OCI-M2 (cell line): ENCODE data around the gene AMPH.
"Not testable (repeated sequence)": the region's sequence is repeated elsewhere in the genome, so short reads cannot be mapped to it uniquely, and the experiment has no call there.

Experiments
- DNase-seq: peaks from one replicate; lab custom pipeline; 2025; ENCODE audit not compliant: unreplicated experiment; lab: John Stamatoyannopoulos, UW

The AMPH gene

GRCh38 chr7:38398725-38399321 is 232.3 kb downstream of the AMPH start:
- no peak for DNase-seq

DNA sequence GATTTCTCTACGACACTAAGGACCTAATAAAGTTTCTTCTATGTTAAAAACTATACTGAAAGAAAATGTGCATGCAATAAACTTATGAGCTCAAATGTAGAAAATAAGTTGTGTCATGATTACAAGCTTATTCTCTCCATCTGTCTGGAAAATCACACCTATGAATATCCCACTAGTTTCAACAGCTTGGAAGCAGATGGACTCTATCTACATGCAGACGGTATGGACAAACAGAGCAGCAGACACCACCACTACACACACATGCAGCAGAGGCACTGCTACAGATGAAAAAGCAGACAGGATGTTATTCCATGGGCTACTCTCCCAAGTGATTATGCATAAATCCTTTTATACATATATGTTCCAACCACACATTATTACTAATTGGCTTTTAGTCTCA is 234.3 kb downstream of the AMPH start:
- no peak for DNase-seq

- DNase-seq = not testable (repeated sequence)
These were observed 235.1 kb downstream of the AMPH start for GRCh38 chr7:38395921-38396552.

DNA sequence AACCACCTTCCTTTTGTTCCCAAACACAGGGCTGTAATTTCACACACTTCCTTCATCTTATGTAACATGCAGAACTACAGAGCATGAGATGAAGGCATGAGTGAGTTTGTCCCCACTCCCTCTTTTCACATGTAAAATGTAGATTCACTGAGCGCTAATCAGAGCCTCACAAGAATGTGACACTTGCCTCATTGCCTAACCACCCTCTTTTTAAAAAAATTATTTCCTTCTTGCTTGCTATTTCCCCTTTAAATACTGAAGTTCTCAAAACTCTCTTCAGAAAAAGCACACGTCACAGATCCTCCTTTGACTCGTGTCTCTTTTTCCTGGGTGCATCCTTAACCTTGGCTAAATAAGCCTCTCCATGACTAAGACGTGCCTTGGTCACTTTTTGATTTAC is 236.5 kb downstream of the AMPH start:
- DNase-seq = no peak

- no peak for DNase-seq
These were observed 237.3 kb downstream of the AMPH start for GRCh38 chr7:38393874-38394273.

GRCh38 chr7:38391751-38392150 is 239.4 kb downstream of the AMPH start:
- DNase-seq = no peak

DNA sequence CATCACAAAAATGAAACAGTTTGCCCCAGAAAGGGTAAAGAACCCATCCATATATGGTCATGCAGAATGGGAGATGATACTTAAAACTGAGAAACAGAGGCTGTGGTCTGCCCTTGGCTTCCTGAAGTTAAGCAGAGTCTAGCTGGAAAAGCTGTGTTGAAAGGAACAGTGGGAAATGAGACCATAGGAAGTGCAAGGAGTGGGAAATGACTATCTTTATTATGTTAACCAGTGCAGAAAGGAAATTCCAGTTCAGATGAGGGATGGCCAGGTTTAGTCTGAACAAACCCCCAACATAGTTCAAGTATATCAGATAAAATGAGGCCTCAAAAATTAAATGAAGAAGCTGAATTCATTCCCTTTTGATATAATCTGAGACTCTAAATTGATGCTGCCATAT is 245.5 kb downstream of the AMPH start:
- DNase-seq = no peak

GRCh38 chr7:38383281-38383680 is 247.9 kb downstream of the AMPH start:
- no peak for DNase-seq

- no peak for DNase-seq
These were observed 248.5 kb downstream of the AMPH start for GRCh38 chr7:38382684-38383083.

GRCh38 chr7:38375453-38375852 is 255.7 kb downstream of the AMPH start:
- no peak for DNase-seq

DNA sequence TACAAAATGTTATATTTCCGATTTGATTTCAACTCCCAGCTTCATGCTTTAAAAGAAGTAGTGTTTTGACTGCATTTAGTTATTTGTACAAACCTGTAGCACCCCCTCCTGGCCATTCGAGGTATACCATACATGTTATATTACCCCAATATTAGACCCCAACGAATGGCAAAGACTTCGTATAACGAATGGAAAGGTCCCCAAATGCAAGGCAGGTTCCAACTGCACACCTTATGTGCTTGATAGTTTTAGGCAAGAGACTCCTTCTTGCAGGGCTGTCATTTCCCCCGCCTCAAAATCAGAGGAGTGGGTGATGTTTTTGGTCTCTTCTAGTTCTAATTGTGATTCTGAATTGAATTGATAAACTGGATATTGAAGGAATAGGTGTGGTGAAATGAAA is 256.7 kb downstream of the AMPH start:
- no peak for DNase-seq

GRCh38 chr7:38373155-38373554 is 258.0 kb downstream of the AMPH start:
- no peak for DNase-seq

GRCh38 chr7:38372290-38372689 is 258.9 kb downstream of the AMPH start:
- DNase-seq = no peak

- DNase-seq = no peak
These were observed 261.2 kb downstream of the AMPH start for GRCh38 chr7:38369816-38370493.

DNA sequence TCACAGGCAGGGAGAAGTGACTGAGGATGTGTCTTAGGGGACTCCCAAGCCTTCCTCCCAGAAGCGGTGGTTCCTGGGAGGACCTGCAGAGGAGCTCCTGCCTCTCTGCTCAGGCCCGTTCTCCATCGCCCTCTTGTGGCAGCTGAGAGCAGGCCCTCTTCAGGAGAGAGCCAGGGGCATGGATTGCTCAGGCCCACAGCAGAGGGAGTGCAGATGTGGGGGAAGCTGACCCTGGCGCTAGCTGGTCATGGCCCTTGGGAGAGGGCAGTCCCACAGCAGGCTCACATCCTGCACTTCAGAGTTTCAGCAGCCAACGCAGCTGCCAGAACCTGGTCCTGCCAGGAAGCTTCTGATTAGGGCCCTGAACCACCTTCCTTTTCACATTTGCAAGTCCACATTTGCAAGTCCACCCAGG is 263.0 kb downstream of the AMPH start:
- DNase-seq = no peak

DNA sequence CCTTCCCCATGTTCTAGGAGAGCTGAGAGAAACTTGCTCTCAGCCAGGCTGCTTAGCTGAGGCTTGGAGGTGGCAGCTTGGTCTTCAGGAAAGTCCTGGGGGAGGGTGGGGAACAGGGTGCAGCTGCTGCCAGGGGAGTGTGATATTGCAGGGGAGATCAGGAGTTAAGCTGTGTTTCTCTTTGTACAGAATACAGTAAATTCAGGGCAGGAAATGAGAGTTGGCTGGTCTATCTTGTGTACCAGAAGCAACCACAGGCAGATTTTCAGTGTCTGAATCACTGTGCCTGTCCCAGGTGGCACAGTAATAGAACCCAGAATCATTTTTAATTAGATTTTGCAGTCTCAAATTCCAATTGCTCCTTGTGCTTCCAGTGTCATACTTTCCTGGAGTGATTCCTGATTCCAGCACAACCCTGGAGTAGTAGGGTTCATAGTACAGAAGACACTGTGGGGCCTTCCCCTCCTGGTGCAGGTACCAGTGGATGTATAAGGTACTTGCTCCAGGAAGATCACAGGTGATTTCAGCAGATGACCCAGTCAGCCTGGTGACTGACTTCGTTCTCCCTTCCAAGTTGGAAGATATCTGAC is 263.8 kb downstream of the AMPH start:
- DNase-seq = no peak

GRCh38 chr7:38363379-38363778 is 267.8 kb downstream of the AMPH start:
- DNase-seq = not testable (repeated sequence)

DNA sequence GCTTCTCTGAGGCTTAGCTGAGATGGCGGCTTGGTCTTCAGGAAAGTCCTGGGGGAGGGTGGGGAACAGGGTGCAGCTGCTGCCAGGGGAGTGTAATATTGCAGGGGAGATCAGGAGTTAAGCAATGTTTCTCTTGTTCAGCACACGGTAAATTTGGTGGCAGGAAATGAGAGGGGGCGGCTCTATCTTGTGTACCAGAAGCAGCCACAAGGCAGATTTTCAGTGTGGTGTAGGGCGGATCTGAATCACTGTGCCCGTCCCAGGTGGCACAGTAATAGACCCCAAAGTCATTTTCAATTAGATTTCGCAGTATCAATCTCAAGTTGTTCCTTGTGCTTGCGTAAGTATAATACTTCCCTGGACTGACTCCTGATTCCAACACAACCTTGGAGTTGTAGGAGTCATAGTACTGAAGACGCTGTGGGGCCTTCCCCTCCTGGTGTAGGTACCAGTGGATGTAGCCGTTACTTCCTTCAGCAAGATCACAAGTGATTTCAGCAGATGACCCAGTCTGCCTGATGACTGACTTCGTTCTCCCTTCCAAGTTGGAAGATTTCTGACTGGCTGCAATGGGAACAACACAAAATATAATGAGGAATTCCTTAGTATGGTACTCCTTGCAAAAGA is 268.4 kb downstream of the AMPH start:
- not testable (repeated sequence) for DNase-seq

DNA sequence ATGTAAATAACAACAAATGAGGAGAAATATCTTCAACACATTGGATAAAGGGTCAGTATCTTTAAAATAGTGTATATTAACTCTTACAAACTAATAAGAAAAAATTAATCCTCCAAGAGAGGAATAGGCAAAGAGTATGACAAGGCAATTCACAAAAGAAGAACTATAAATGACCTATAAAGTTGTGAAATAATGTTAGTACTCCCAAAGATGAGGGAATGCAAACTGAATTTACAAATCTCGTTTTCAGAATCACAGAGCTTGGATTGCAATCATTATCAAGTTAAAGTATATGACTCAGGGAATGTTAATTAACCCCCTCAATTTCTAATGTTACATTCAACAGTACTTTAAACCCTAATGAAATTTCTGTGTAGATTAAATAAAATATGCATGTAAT is 270.4 kb downstream of the AMPH start:
- DNase-seq = no peak

DNA sequence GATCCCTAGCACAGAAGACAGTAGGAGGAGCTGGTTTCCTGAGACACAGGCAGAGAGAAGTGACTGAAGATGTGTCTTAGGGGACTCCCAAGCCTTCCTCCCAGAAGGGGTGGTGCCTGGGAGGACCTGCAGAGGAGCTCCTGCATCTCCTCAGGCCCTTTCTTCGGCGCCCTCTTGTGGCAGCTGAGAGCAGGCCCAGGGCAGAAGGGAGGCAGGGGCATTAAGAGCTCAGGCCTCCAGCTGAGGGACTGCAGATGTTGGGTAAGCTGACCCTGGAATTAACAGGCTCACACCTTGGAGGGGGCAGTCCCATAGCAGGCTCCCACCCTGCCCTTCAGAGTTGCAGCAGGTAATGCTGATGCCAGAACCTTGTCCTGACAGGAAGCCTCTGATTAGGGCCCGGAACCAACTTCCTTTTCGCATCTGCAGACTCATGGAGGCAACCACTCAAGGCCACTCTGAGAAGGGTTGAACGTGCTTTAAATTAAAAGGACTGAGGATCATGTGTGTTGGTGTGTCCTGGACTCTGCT is 272.0 kb downstream of the AMPH start:
- DNase-seq = not testable (repeated sequence)

GRCh38 chr7:38358273-38358831 is 272.8 kb downstream of the AMPH start:
- DNase-seq = not testable (repeated sequence)
